Measurements from ENCODE around the gene BRI3. TPM values are rescaled to one million over a fixed set of nuclear protein-coding genes. Genes with fewer than 3 reads are reported as not detected.

The BRI3 gene
- total and polyA plus RNA-seq, 11 donors, result 51.0 to 274 (median 229) TPM

GRCh38 chr7:98285157-98286092, 3.9 kb downstream of the BRI3 start:
- Histone ChIP-seq H3K36me3 (peaks cover 0 to 31% (median 11%) of the 10 kb centered on the region in 9 donors), H3K27me3 (no peaks in the 10 kb centered on the region), H3K4me1 (peaks cover 38 to 85% (median 72%) of the 10 kb centered on the region in 12 donors), H3K9me3 (no peaks in the 10 kb centered on the region), H3K27ac (peak overlapping the region; percentile 62 to 99 (median 96)), H3K4me3 (peak overlapping the region in 11 of 12 donors; percentile 65 to 98 (median 89))
- intact Hi-C loops (cut with DNase I), result loop anchor here in 2 of 10 donors (10.0 kb wide), 2 partner anchors 549 to 1129 kb away; no protein-coding TSS in a partner anchor
- no peak for DNase-seq
- TF ChIP-seq POLR2A (IDR thresholded peaks at IDR 0.05) (no peak), CTCF (IDR thresholded peaks at IDR 0.05) (no peak)
- no peak for ATAC-seq
- 62 to 71% (median 67%) methylated on average over 10 to 21 of the region's 21 CpGs for WGBS, 4 donors

GRCh38 chr7:98286093-98286539, 4.6 kb downstream of the BRI3 start:
- H3K36me3 ChIP-seq, result peaks cover 0 to 38% (median 12%) of the 10 kb centered on the region in 9 donors
- DNase-seq, result peak; percentile 63 to 82 (median 78)
- H3K4me3 ChIP-seq, result peak overlapping the region in 9 of 12 donors; percentile 68 to 98 (median 89)
- peak overlapping the region in 11 of 12 donors; percentile 79 to 99 (median 97) for H3K27ac ChIP-seq
- peak in 3 of 4 donors; percentile 2 to 11 (median 3) for ATAC-seq
- no peaks in the 10 kb centered on the region for H3K9me3 ChIP-seq
- TF ChIP-seq CTCF (IDR thresholded peaks at IDR 0.05), result no peak
- peak in 1 of 2 donors; percentile 33 for TF ChIP-seq POLR2A (IDR thresholded peaks at IDR 0.05)
- H3K4me1 ChIP-seq, result peaks cover 38 to 79% (median 70%) of the 10 kb centered on the region in 12 donors
- intact Hi-C loops (cut with DNase I), result loop anchor here in 2 of 10 donors (10.0 kb wide), 2 partner anchors 549 to 1129 kb away; no protein-coding TSS in a partner anchor
- WGBS, 4 donors, result 42 to 61% (median 59%) methylated on average over 6 to 14 of the region's 14 CpGs
- H3K27me3 ChIP-seq, result no peaks in the 10 kb centered on the region

- Histone ChIP-seq H3K27me3 (no peaks in the 10 kb centered on the region), H3K4me3 (peak overlapping the region in 8 of 12 donors; percentile 4 to 97 (median 82)), H3K9me3 (no peaks in the 10 kb centered on the region), H3K36me3 (peaks cover 0 to 45% (median 19%) of the 10 kb centered on the region in 9 donors), H3K27ac (peak overlapping the region in 11 of 12 donors; percentile 79 to 99 (median 97)), H3K4me1 (peaks cover 38 to 79% (median 70%) of the 10 kb centered on the region in 12 donors)
- TF ChIP-seq POLR2A (IDR thresholded peaks at IDR 0.05) (no peak), CTCF (IDR thresholded peaks at IDR 0.05) (peak in 2 of 12 donors; percentile 10 to 24)
- intact Hi-C loops (cut with DNase I), result loop anchor here in 2 of 10 donors (10.0 kb wide), 2 partner anchors 548 to 1128 kb away; no protein-coding TSS in a partner anchor
- ATAC-seq (peak in 1 of 4 donors; percentile 3), DNase-seq (peak in 2 of 5 donors; percentile 45 to 62)
- WGBS, 4 donors, result 32 to 41% (median 35%) methylated on average over 20 to 21 of the region's 21 CpGs
Observed at GRCh38 chr7:98286701-98287485, 5.4 kb downstream of the BRI3 start.

All from heart left ventricle (tissue), 16 donors.